ENCODE measurements around the gene BANF2. TPM values are rescaled to one million over a fixed set of nuclear protein-coding genes. Genes with fewer than 3 reads are reported as not detected.

Gene BANF2
- total RNA-seq, 1 donor = not detected

DNA sequence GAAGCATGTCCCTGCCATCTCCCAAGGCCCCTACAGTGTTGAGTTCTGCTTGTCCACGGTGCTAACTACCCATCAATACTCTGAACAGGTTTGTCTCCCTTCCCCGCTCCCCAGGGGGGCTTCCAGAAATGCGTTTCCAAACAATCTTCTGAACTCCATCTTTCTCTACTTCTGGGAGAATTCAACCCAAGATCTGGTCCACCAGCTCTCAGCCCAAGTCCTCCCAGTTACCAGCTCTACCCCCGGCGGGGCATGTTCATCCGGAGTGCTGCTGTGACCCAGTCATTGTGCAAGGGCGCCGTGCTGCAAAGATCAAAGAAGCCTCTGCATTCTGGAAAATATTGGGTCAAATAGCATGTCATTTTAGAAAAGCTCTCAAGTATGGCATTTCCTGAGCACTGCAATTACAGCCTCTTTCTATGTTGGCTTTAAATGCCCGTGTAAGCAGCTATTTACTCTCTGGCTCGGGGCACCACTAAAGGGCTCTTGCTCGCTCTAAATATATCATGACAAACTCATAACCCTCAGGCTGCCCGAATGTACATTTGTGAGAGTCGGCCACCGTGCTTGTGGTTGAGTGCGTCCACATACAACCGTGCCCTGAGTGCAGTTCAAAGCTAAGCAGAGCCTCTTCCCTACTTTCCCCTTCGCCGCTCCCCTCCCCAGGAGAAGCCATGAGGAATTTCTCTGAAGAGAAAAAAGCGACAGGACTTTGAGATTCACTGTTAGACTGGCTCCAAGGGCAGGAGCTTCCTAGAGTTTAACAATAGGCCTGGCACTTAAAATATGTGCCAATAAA lies 71.6 kb downstream of the BANF2 start:
- no peaks in the 10 kb centered on the region for H3K79me2 ChIP-seq (ENCODE audit: insufficient read depth, low read length)
- H3K4me1 ChIP-seq (ENCODE audit: insufficient read depth, low read length) = peaks cover 3% of the 10 kb centered on the region
- H4K20me1 ChIP-seq (ENCODE audit: insufficient read depth, low read length) = no peaks in the 10 kb centered on the region
- H2AFZ ChIP-seq (ENCODE audit: low read length) = peak overlapping the region; percentile 78
- no peaks in the 10 kb centered on the region for H3K36me3 ChIP-seq (ENCODE audit: insufficient read depth, low read length)
- DNase-seq (ENCODE audit: insufficient read length, low spot score, missing footprints) = no peak
- no peaks in the 10 kb centered on the region for H3K9me3 ChIP-seq (ENCODE audit: low read depth, low read length)
- H3K27me3 ChIP-seq (ENCODE audit: insufficient read depth, low read length) = peaks cover 7% of the 10 kb centered on the region
- TF ChIP-seq, protein P1, sequence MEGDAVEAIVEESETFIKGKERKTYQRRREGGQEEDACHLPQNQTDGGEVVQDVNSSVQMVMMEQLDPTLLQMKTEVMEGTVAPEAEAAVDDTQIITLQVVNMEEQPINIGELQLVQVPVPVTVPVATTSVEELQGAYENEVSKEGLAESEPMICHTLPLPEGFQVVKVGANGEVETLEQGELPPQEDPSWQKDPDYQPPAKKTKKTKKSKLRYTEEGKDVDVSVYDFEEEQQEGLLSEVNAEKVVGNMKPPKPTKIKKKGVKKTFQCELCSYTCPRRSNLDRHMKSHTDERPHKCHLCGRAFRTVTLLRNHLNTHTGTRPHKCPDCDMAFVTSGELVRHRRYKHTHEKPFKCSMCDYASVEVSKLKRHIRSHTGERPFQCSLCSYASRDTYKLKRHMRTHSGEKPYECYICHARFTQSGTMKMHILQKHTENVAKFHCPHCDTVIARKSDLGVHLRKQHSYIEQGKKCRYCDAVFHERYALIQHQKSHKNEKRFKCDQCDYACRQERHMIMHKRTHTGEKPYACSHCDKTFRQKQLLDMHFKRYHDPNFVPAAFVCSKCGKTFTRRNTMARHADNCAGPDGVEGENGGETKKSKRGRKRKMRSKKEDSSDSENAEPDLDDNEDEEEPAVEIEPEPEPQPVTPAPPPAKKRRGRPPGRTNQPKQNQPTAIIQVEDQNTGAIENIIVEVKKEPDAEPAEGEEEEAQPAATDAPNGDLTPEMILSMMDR (IDR thresholded peaks at IDR 0.05; ENCODE audit: extremely low read depth, low read depth, low read length) = no peak
- H3K27ac ChIP-seq (ENCODE audit: low read depth, low read length) = no peak overlapping the region
- H3K4me3 ChIP-seq (ENCODE audit: insufficient read depth, low read length) = peak overlapping the region; percentile 12
- H3K4me2 ChIP-seq (ENCODE audit: insufficient read depth, low read length) = peak overlapping the region; percentile 58

GRCh38 chr20:17772005-17772343 lies 72.2 kb downstream of the BANF2 start:
- Histone ChIP-seq H3K9me3 (ENCODE audit: low read depth, low read length) (no peaks in the 10 kb centered on the region), H3K27ac (ENCODE audit: low read depth, low read length) (no peak overlapping the region), H3K4me3 (ENCODE audit: insufficient read depth, low read length) (no peak overlapping the region), H3K27me3 (ENCODE audit: insufficient read depth, low read length) (peaks cover 7% of the 10 kb centered on the region), H3K4me1 (ENCODE audit: insufficient read depth, low read length) (peaks cover 3% of the 10 kb centered on the region), H3K4me2 (ENCODE audit: insufficient read depth, low read length) (peak overlapping the region; percentile 58), H2AFZ (ENCODE audit: low read length) (peak overlapping the region; percentile 78), H3K79me2 (ENCODE audit: insufficient read depth, low read length) (no peaks in the 10 kb centered on the region), H3K36me3 (ENCODE audit: insufficient read depth, low read length) (no peaks in the 10 kb centered on the region), H4K20me1 (ENCODE audit: insufficient read depth, low read length) (no peaks in the 10 kb centered on the region)
- TF ChIP-seq, protein P1 (IDR thresholded peaks at IDR 0.05; ENCODE audit: extremely low read depth, low read depth, low read length) = no peak
- no peak for DNase-seq (ENCODE audit: insufficient read length, low spot score, missing footprints)

DNA sequence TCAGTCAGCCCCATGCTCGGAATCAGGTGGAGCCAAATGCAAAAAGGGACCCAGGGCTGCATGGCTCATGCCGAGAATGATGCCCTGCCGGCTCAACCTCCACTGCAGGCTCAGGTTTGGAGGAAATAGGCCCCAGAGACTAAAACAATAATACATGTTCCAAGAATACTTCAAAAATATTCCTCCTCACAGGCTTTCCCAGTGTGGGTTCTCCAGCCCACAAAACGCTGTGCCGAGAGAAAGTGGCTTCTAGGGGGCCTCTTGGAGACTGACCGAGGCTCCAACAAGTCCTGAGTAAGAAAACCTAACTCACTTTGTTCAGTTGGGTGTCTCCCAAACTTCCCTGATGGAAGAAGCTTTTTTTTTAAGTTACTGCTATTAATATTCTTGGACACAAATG lies 73.9 kb downstream of the BANF2 start:
- no peaks in the 10 kb centered on the region for H4K20me1 ChIP-seq (ENCODE audit: insufficient read depth, low read length)
- peaks cover 3% of the 10 kb centered on the region for H3K4me1 ChIP-seq (ENCODE audit: insufficient read depth, low read length)
- H3K27ac ChIP-seq (ENCODE audit: low read depth, low read length) = no peak overlapping the region
- no peaks in the 10 kb centered on the region for H3K79me2 ChIP-seq (ENCODE audit: insufficient read depth, low read length)
- H2AFZ ChIP-seq (ENCODE audit: low read length) = no peak overlapping the region
- H3K4me3 ChIP-seq (ENCODE audit: insufficient read depth, low read length) = no peak overlapping the region
- H3K27me3 ChIP-seq (ENCODE audit: insufficient read depth, low read length) = peaks cover 7% of the 10 kb centered on the region
- H3K4me2 ChIP-seq (ENCODE audit: insufficient read depth, low read length) = no peak overlapping the region
- no peaks in the 10 kb centered on the region for H3K9me3 ChIP-seq (ENCODE audit: low read depth, low read length)
- no peak for DNase-seq (ENCODE audit: insufficient read length, low spot score, missing footprints)
- H3K36me3 ChIP-seq (ENCODE audit: insufficient read depth, low read length) = no peaks in the 10 kb centered on the region
- TF ChIP-seq, protein P1 (IDR thresholded peaks at IDR 0.05; ENCODE audit: extremely low read depth, low read depth, low read length) = no peak

DNA sequence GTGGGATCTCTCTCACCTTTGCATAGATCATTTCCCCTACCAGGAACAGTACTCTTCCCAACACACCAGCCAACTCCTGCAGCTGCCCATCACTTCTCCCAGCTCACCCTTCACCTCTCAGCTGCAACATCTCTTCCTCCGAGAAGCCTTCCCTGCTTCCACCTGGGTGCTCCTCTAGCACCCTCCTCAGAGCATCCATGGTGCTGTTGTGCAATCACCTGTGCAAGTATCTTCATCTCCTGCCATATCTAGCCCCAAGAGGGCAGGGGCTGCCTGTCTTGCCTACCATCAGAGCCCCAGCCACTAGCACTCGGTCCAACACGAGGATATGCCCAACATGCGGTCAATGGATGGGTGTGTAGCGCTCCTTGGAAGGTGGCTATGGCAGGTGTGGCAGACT lies 75.8 kb downstream of the BANF2 start:
- H2AFZ ChIP-seq (ENCODE audit: low read length) = no peak overlapping the region
- TF ChIP-seq, protein P1 (IDR thresholded peaks at IDR 0.05; ENCODE audit: extremely low read depth, low read depth, low read length) = no peak
- no peaks in the 10 kb centered on the region for H3K36me3 ChIP-seq (ENCODE audit: insufficient read depth, low read length)
- H3K79me2 ChIP-seq (ENCODE audit: insufficient read depth, low read length) = no peaks in the 10 kb centered on the region
- H3K4me2 ChIP-seq (ENCODE audit: insufficient read depth, low read length) = no peak overlapping the region
- H3K27me3 ChIP-seq (ENCODE audit: insufficient read depth, low read length) = peaks cover 7% of the 10 kb centered on the region
- peaks cover 3% of the 10 kb centered on the region for H3K4me1 ChIP-seq (ENCODE audit: insufficient read depth, low read length)
- H3K4me3 ChIP-seq (ENCODE audit: insufficient read depth, low read length) = no peak overlapping the region
- no peak overlapping the region for H3K27ac ChIP-seq (ENCODE audit: low read depth, low read length)
- no peaks in the 10 kb centered on the region for H3K9me3 ChIP-seq (ENCODE audit: low read depth, low read length)
- DNase-seq (ENCODE audit: insufficient read length, low spot score, missing footprints) = no peak
- H4K20me1 ChIP-seq (ENCODE audit: insufficient read depth, low read length) = no peaks in the 10 kb centered on the region

Measured in osteoblast (primary cell).